ENCODE measurements around the gene RAB8A.

The RAB8A gene

DNA sequence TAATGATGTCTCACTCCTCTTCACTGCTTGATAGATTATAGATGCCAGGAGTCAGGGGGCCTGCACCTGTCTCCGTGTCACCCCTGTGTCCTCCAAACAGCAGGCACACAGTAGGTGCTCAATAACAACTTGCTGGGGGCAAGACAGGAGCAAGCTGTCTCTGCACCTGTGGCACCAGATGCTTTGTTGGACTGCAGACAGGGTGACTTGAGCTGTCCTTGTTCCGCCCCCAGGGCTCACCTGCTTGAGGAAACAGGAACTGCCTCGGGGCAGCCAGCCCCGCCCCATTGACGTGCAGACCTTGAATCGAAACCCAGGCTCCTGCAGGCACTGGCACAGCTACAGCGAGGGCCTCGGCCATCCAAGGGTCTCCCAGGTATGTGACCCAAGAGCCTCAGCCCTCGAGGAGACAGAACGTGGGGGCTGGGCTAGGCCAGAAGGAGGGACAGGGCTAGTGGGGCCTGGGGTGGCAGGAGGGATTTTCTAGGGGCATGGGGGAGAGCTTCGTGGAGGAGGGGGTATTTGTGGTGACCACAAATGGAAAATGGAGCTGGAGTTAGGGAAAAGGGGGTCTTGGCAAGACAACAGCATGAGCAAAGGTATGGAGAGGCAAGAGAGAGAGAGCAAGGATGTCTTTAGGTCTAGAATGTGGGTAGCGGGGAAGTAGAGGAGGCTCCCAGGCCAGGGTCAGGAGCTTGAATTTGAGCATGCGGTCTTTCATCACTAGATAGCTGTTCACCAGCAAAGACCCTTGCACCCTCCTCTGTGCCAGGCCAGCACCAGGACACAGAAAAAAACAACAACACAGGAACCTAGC lies 31.9 kb downstream of the RAB8A start, which contains the start of gene HSH2D:
Gene HSH2D (plus strand): TSS at position 287 of the 817 bp plus-strand sequence. CDS start 5,066 bp downstream, outside the sequence.
- Histone ChIP-seq H2BK120ac (ENCODE audit: low read depth, low read length) (no peak within 1 kb of the TSS), H2BK15ac (replicated peaks; ENCODE audit: low read depth) (no peak within 1 kb of the TSS), H3K4ac (ENCODE audit: low read depth, low read length) (no peak within 1 kb of the TSS), H3K27ac (ENCODE audit: low read depth, low read length) (no peak within 1 kb of the TSS), H4K5ac (ENCODE audit: low read length) (no peak within 1 kb of the TSS), H4K8ac (ENCODE audit: low read depth, low read length) (no peak within 1 kb of the TSS), H3K36me3 (ENCODE audit: control insufficient read depth, insufficient read depth, low read length) (no peaks in the 10 kb centered on the region), H3K4me1 (ENCODE audit: control insufficient read depth, low read depth, low read length) (no peaks in the 10 kb centered on the region), H3K79me1 (ENCODE audit: low read length) (no peaks in the 10 kb centered on the region), H3K4me3 (ENCODE audit: low read length) (no peak within 1 kb of the TSS), H3K56ac (ENCODE audit: low read length) (peak within 1 kb of the TSS; percentile 42), H3K23ac (ENCODE audit: low read length) (no peak within 1 kb of the TSS), H3K18ac (ENCODE audit: low read length) (no peak within 1 kb of the TSS), H3K27me3 (ENCODE audit: insufficient read depth, low read length, poor library complexity) (no peaks in the 10 kb centered on the region), H2BK5ac (ENCODE audit: low read length) (no peak within 1 kb of the TSS), H3K79me2 (ENCODE audit: control insufficient read depth, insufficient read depth, low read length) (no peaks in the 10 kb centered on the region), H3K9ac (ENCODE audit: low read length) (no peak within 1 kb of the TSS), H2AK5ac (ENCODE audit: low read length) (no peak within 1 kb of the TSS), H3K4me2 (ENCODE audit: low read length) (no peak within 1 kb of the TSS)
- DNase-seq, result peak; percentile 56
- no CpG with 5 or more reads among the region's 13 CpGs for WGBS (ENCODE audit: extremely low coverage, insufficient coverage, low lambda C conversion rate)

DNA sequence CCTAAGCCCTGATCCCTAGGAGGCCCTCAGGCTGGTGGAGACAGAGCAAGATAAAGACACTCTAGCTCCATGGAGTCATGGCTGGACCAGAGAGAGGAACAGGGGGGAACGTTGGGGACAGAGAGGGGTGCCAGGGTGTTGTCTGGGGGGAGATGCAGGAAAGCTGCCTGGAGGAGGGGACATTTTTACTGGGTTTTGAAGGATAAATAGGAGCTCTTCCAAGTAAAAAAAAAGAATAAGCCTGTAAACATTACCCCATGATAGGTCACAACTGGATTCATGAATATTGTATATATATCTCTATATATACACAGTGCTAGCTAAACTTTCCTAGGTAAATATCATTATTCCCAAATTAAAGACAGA lies 32.5 kb downstream of the RAB8A start:
- Histone ChIP-seq H3K79me1 (ENCODE audit: low read length) (no peaks in the 10 kb centered on the region), H4K5ac (ENCODE audit: low read length) (no peak overlapping the region), H2BK15ac (replicated peaks; ENCODE audit: low read depth) (no peak overlapping the region)

DNA sequence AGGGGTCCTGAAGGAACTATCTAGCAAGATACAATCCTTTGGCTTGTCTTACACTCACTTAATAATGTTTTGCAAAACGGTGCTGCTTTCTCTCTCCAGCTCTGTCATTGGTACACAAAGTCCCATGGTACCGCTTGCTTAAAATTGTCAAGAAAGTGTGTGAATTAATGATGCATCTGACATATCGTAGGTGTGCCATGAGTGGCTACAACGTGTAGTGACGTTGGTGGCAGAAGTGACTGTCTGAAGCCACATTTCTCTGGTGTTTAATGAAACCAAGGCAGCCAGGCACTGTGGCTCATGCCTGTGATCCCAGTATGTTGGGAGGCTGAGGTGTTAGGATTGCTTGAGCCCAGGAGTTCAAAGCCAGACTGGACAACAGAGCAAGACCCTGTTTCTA lies 34.4 kb downstream of the RAB8A start:
- no peaks in the 10 kb centered on the region for H3K36me3 ChIP-seq (ENCODE audit: control insufficient read depth, insufficient read depth, low read length)

More for the DNA sequence above, 32.5 kb downstream of the RAB8A start:
- Histone ChIP-seq H3K4ac (ENCODE audit: low read depth, low read length) (no peak overlapping the region), H3K36me3 (ENCODE audit: control insufficient read depth, insufficient read depth, low read length) (no peaks in the 10 kb centered on the region), H3K4me2 (ENCODE audit: low read length) (no peak overlapping the region), H3K27me3 (ENCODE audit: insufficient read depth, low read length, poor library complexity) (no peaks in the 10 kb centered on the region), H3K79me2 (ENCODE audit: control insufficient read depth, insufficient read depth, low read length) (no peaks in the 10 kb centered on the region), H3K9ac (ENCODE audit: low read length) (no peak overlapping the region), H4K8ac (ENCODE audit: low read depth, low read length) (no peak overlapping the region), H3K4me3 (ENCODE audit: low read length) (no peak overlapping the region), H3K23ac (ENCODE audit: low read length) (no peak overlapping the region), H3K4me1 (ENCODE audit: control insufficient read depth, low read depth, low read length) (no peaks in the 10 kb centered on the region), H2BK120ac (ENCODE audit: low read depth, low read length) (no peak overlapping the region), H2AK5ac (ENCODE audit: low read length) (no peak overlapping the region), H3K27ac (ENCODE audit: low read depth, low read length) (no peak overlapping the region), H2BK5ac (ENCODE audit: low read length) (no peak overlapping the region), H3K56ac (ENCODE audit: low read length) (no peak overlapping the region), H3K18ac (ENCODE audit: low read length) (no peak overlapping the region)
- no peak for DNase-seq
- no CpG with 5 or more reads among the region's 1 CpG for whole genome bisulfite sequencing (ENCODE audit: extremely low coverage, insufficient coverage, low lambda C conversion rate)

DNA sequence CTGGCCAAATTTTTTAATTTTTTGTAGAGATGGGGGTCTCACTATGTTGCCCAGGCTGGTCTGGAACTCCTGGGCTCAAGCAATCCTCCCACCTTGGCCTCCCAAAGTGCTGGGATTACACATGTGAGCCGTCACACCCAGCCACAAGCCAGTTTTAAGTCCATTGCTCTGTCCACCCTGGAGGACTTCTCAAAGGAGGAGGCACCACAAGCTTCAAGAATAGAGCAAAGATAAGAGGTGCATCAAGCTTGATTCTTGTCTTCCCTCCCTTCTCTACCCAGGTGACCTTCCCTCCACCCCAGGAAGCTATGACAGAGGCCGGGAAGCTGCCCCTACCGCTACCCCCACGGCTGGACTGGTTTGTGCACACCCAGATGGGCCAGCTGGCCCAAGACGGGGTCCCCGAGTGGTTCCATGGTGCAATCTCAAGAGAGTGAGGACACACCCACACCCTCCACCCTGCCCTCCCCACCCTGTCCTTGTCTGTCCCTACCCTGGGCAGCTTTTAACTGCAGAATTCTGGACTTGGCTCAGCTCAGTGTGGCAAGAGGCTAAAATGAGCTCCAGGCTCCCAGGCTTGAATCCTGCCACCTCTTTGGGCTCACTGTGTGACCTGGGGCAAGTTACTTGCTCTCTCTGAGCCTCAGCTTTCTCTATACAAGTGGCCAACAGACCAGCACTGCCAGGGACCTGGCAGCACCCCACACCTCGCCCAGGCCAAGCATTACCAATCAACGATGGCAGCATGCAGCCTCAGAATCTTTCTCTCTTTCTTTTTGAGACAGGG lies 36.9 kb downstream of the RAB8A start:
- H3K79me1 ChIP-seq (ENCODE audit: low read length), result no peaks in the 10 kb centered on the region
- no peak overlapping the region for H2BK5ac ChIP-seq (ENCODE audit: low read length)
- H3K56ac ChIP-seq (ENCODE audit: low read length), result no peak overlapping the region
- no peak overlapping the region for H4K8ac ChIP-seq (ENCODE audit: low read depth, low read length)
- no peak overlapping the region for H3K4me3 ChIP-seq (ENCODE audit: low read length)
- H3K4me2 ChIP-seq (ENCODE audit: low read length), result no peak overlapping the region
- no peak overlapping the region for H3K23ac ChIP-seq (ENCODE audit: low read length)
- H3K18ac ChIP-seq (ENCODE audit: low read length), result no peak overlapping the region
- no peak overlapping the region for H3K9ac ChIP-seq (ENCODE audit: low read length)
- H4K5ac ChIP-seq (ENCODE audit: low read length), result no peak overlapping the region
- WGBS (ENCODE audit: extremely low coverage, insufficient coverage, low lambda C conversion rate), result no CpG with 5 or more reads among the region's 8 CpGs
- H3K4ac ChIP-seq (ENCODE audit: low read depth, low read length), result no peak overlapping the region
- no peak overlapping the region for H2BK15ac ChIP-seq (replicated peaks; ENCODE audit: low read depth)
- H3K27me3 ChIP-seq (ENCODE audit: insufficient read depth, low read length, poor library complexity), result no peaks in the 10 kb centered on the region
- H3K4me1 ChIP-seq (ENCODE audit: control insufficient read depth, low read depth, low read length), result no peaks in the 10 kb centered on the region
- DNase-seq, result no peak
- H3K27ac ChIP-seq (ENCODE audit: low read depth, low read length), result no peak overlapping the region
- no peaks in the 10 kb centered on the region for H3K79me2 ChIP-seq (ENCODE audit: control insufficient read depth, insufficient read depth, low read length)
- H2BK120ac ChIP-seq (ENCODE audit: low read depth, low read length), result no peak overlapping the region
- no peaks in the 10 kb centered on the region for H3K36me3 ChIP-seq (ENCODE audit: control insufficient read depth, insufficient read depth, low read length)
- no peak overlapping the region for H2AK5ac ChIP-seq (ENCODE audit: low read length)

More for the DNA sequence above, 34.4 kb downstream of the RAB8A start:
- Histone ChIP-seq H3K79me1 (ENCODE audit: low read length) (no peaks in the 10 kb centered on the region), H4K5ac (ENCODE audit: low read length) (no peak overlapping the region), H3K4me2 (ENCODE audit: low read length) (no peak overlapping the region), H3K18ac (ENCODE audit: low read length) (no peak overlapping the region), H3K4me1 (ENCODE audit: control insufficient read depth, low read depth, low read length) (no peaks in the 10 kb centered on the region), H3K79me2 (ENCODE audit: control insufficient read depth, insufficient read depth, low read length) (no peaks in the 10 kb centered on the region), H2BK5ac (ENCODE audit: low read length) (no peak overlapping the region), H3K9ac (ENCODE audit: low read length) (no peak overlapping the region), H2BK120ac (ENCODE audit: low read depth, low read length) (no peak overlapping the region), H4K8ac (ENCODE audit: low read depth, low read length) (no peak overlapping the region), H2BK15ac (replicated peaks; ENCODE audit: low read depth) (no peak overlapping the region), H3K56ac (ENCODE audit: low read length) (no peak overlapping the region), H3K27ac (ENCODE audit: low read depth, low read length) (no peak overlapping the region), H3K4me3 (ENCODE audit: low read length) (no peak overlapping the region), H3K23ac (ENCODE audit: low read length) (no peak overlapping the region), H2AK5ac (ENCODE audit: low read length) (no peak overlapping the region), H3K27me3 (ENCODE audit: insufficient read depth, low read length, poor library complexity) (no peaks in the 10 kb centered on the region), H3K4ac (ENCODE audit: low read depth, low read length) (no peak overlapping the region)
- no peak for DNase-seq
- WGBS (ENCODE audit: extremely low coverage, insufficient coverage, low lambda C conversion rate), result no CpG with 5 or more reads among the region's 5 CpGs

DNA sequence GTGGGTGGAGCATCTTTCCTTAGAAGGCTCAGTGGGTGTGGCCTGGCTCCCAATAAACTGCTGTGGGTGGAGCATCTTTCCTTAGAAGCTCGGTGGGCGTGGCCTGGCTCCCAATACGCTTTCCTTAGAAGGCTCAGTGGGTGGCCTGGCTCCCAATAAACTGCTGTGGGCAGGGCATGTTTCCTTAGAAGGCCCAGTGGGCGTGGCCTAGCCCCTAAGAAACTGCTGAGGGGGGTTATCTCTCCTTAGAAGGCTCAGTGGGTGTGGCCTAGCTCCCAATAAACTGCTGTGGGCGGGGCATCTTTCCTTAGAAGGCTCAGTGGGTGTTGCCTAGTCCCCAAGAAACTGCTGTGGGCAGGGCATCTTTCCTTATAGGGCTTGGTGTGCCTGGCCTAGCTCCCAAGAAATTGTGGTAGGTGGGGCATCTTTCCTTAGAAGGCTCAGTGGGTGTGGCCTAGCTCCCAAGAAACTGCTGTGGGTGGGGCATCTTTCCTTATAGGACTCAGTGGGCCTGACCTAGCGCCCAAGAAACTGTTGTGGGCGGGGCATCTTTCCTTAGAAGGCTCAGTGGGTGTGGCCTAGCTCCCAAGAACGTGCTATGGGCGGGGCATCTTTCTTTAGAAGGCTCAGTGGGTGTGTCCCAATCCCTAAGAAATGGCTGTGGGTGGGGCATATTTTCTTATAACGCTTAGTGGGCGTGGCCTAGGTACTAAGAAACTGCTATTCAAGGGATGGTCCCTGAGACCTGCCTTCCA lies 42.1 kb downstream of the RAB8A start:
- no peak overlapping the region for H3K9ac ChIP-seq (ENCODE audit: low read length)
- H3K4me2 ChIP-seq (ENCODE audit: low read length), result no peak overlapping the region
- no peak overlapping the region for H3K27ac ChIP-seq (ENCODE audit: low read depth, low read length)
- H4K8ac ChIP-seq (ENCODE audit: low read depth, low read length), result no peak overlapping the region
- no peak overlapping the region for H3K56ac ChIP-seq (ENCODE audit: low read length)
- peak; percentile 40 for DNase-seq
- H3K79me1 ChIP-seq (ENCODE audit: low read length), result no peaks in the 10 kb centered on the region
- no peak overlapping the region for H2AK5ac ChIP-seq (ENCODE audit: low read length)
- no peaks in the 10 kb centered on the region for H3K36me3 ChIP-seq (ENCODE audit: control insufficient read depth, insufficient read depth, low read length)
- H2BK15ac ChIP-seq (replicated peaks; ENCODE audit: low read depth), result no peak overlapping the region
- no peak overlapping the region for H2BK120ac ChIP-seq (ENCODE audit: low read depth, low read length)
- no peak overlapping the region for H2BK5ac ChIP-seq (ENCODE audit: low read length)
- H3K4ac ChIP-seq (ENCODE audit: low read depth, low read length), result no peak overlapping the region
- no peaks in the 10 kb centered on the region for H3K79me2 ChIP-seq (ENCODE audit: control insufficient read depth, insufficient read depth, low read length)
- WGBS (ENCODE audit: extremely low coverage, insufficient coverage, low lambda C conversion rate), result no CpG with 5 or more reads among the region's 11 CpGs
- no peak overlapping the region for H3K18ac ChIP-seq (ENCODE audit: low read length)
- H3K4me1 ChIP-seq (ENCODE audit: control insufficient read depth, low read depth, low read length), result no peaks in the 10 kb centered on the region
- H3K4me3 ChIP-seq (ENCODE audit: low read length), result no peak overlapping the region
- H4K5ac ChIP-seq (ENCODE audit: low read length), result no peak overlapping the region
- no peaks in the 10 kb centered on the region for H3K27me3 ChIP-seq (ENCODE audit: insufficient read depth, low read length, poor library complexity)
- H3K23ac ChIP-seq (ENCODE audit: low read length), result no peak overlapping the region

Data from mesendoderm (in vitro differentiated cells).